Measurements from ENCODE around the gene DNAJB12.
"Not testable (repeated sequence)": the region's sequence is repeated elsewhere in the genome, so short reads cannot be mapped to it uniquely, and the experiment has no call there.

Gene DNAJB12

GRCh38 chr10:72316748-72317435, 37.8 kb downstream of the DNAJB12 start:
- no peak for DNase-seq (ENCODE audit: low read depth in 2 of 2, low spot score in 1 of 2)

- no peak for DNase-seq (ENCODE audit: low read depth in 2 of 2, low spot score in 1 of 2)
These were observed 38.4 kb downstream of the DNAJB12 start for GRCh38 chr10:72316386-72316700.

- DNase-seq (ENCODE audit: low read depth in 2 of 2, low spot score in 1 of 2), result no peak
These were observed 38.9 kb downstream of the DNAJB12 start for GRCh38 chr10:72315611-72316385.

- DNase-seq (ENCODE audit: low read depth in 2 of 2, low spot score in 1 of 2), result no peak
These were observed 39.7 kb downstream of the DNAJB12 start for GRCh38 chr10:72315054-72315453.

GRCh38 chr10:72314263-72314662, 40.5 kb downstream of the DNAJB12 start:
- DNase-seq (ENCODE audit: low read depth in 2 of 2, low spot score in 1 of 2), result no peak

- no peak for DNase-seq (ENCODE audit: low read depth in 2 of 2, low spot score in 1 of 2)
These were observed 41.8 kb downstream of the DNAJB12 start for GRCh38 chr10:72312865-72313391.

GRCh38 chr10:72311667-72312066, 43.1 kb downstream of the DNAJB12 start:
- DNase-seq (ENCODE audit: low read depth in 2 of 2, low spot score in 1 of 2), result no peak

GRCh38 chr10:72310636-72311035, 44.1 kb downstream of the DNAJB12 start:
- DNase-seq (ENCODE audit: low read depth in 2 of 2, low spot score in 1 of 2), result no peak

GRCh38 chr10:72310241-72310633, 44.5 kb downstream of the DNAJB12 start:
- DNase-seq (ENCODE audit: low read depth in 2 of 2, low spot score in 1 of 2), result no peak

- DNase-seq (ENCODE audit: low read depth in 2 of 2, low spot score in 1 of 2), result no peak
These were observed 45.2 kb downstream of the DNAJB12 start for GRCh38 chr10:72309290-72310240.

- DNase-seq (ENCODE audit: low read depth in 2 of 2, low spot score in 1 of 2), result no peak
These were observed 46.3 kb downstream of the DNAJB12 start for GRCh38 chr10:72308320-72308987.

GRCh38 chr10:72307711-72308110, 47.0 kb downstream of the DNAJB12 start:
- DNase-seq (ENCODE audit: low read depth in 2 of 2, low spot score in 1 of 2), result not testable (repeated sequence)

- no peak for DNase-seq (ENCODE audit: low read depth in 2 of 2, low spot score in 1 of 2)
These were observed 48.4 kb downstream of the DNAJB12 start for GRCh38 chr10:72306215-72306760.

- DNase-seq (ENCODE audit: low read depth in 2 of 2, low spot score in 1 of 2), result no peak
These were observed 51.1 kb downstream of the DNAJB12 start for GRCh38 chr10:72303424-72304128.

GRCh38 chr10:72298592-72299519, 55.9 kb downstream of the DNAJB12 start:
- DNase-seq (ENCODE audit: low read depth in 2 of 2, low spot score in 1 of 2), result no peak

GRCh38 chr10:72297805-72298591, 56.7 kb downstream of the DNAJB12 start:
- DNase-seq (ENCODE audit: low read depth in 2 of 2, low spot score in 1 of 2), result peak; percentile 75

- DNase-seq (ENCODE audit: low read depth in 2 of 2, low spot score in 1 of 2), result peak; percentile 86 to 96
These were observed 57.4 kb downstream of the DNAJB12 start for GRCh38 chr10:72297281-72297804.

- DNase-seq (ENCODE audit: low read depth in 2 of 2, low spot score in 1 of 2), result not testable (repeated sequence)
These were observed 57.9 kb downstream of the DNAJB12 start for GRCh38 chr10:72296829-72297280.

All from stimulated activated CD8-positive, alpha-beta memory T cell treated with anti-CD3 and anti-CD28 coated beads, Interleukin-4, amount 100 ng/mL, for 4 hours (primary cell).